ELR (cell line): ENCODE results near the gene KIAA1191.

Experiments used
- DNase-seq: peaks from one replicate; pipeline ENCODE4 v3.0.0-alpha.2; 2015; ENCODE audit warnings: low read depth

Gene KIAA1191

GRCh38 chr5:176365351-176366231 is 4.0 kb upstream of the KIAA1191 start, which contains the start of gene ARL10:
Gene ARL10, plus strand, starts transcription at chr5:176365487. Its CDS starts 77 bp downstream, at chr5:176365564.
- DNase-seq: peak; percentile 63

GRCh38 chr5:176364765-176365350 is 3.3 kb upstream of the KIAA1191 start:
- DNase-seq: peak; percentile 42

GRCh38 chr5:176362233-176362490 is 598 bp upstream of the KIAA1191 start:
- DNase-seq: no peak

GRCh38 chr5:176360894-176361436 is 599 bp downstream of the KIAA1191 start:
- peak; percentile 25 for DNase-seq

GRCh38 chr5:176359658-176360057 is 1.9 kb downstream of the KIAA1191 start:
- peak; percentile 28 for DNase-seq

- DNase-seq: no peak
Measured at GRCh38 chr5:176356179-176356566, 5.4 kb downstream of the KIAA1191 start.

- DNase-seq: no peak
Measured at GRCh38 chr5:176355400-176356178, 6.0 kb downstream of the KIAA1191 start.

GRCh38 chr5:176353533-176353932 is 8.0 kb downstream of the KIAA1191 start:
- DNase-seq: no peak

GRCh38 chr5:176352116-176352878 is 9.3 kb downstream of the KIAA1191 start:
- DNase-seq: no peak

- DNase-seq: no peak
Measured at GRCh38 chr5:176350416-176350815, 11.1 kb downstream of the KIAA1191 start.

- DNase-seq: no peak
Measured at GRCh38 chr5:176342766-176343458, 18.7 kb downstream of the KIAA1191 start.

- no peak for DNase-seq
Measured at GRCh38 chr5:176342158-176342483, 19.4 kb downstream of the KIAA1191 start.

- DNase-seq: no peak
Measured at GRCh38 chr5:176341325-176342157, 20.0 kb downstream of the KIAA1191 start.

GRCh38 chr5:176339304-176339703 is 22.3 kb downstream of the KIAA1191 start:
- DNase-seq: no peak

- DNase-seq: no peak
Measured at GRCh38 chr5:176337913-176338312, 23.7 kb downstream of the KIAA1191 start.

- DNase-seq: no peak
Measured at GRCh38 chr5:176334031-176334770, 27.4 kb downstream of the KIAA1191 start.

- DNase-seq: no peak
Measured at GRCh38 chr5:176320577-176320976, 41.0 kb downstream of the KIAA1191 start.

- DNase-seq: peak; percentile 32
Measured at GRCh38 chr5:176319827-176320554, 41.6 kb downstream of the KIAA1191 start.
